Endothelial cell of umbilical vein (primary cell): ENCODE measurements around the gene NNT.

ENCODE experiments used
- CTCF ChIP-seq, 2 donors: IDR thresholded peaks; 1 replicate in 1 of 2; 2 replicates in 1 of 2; pipeline ENCODE4 v1.5.1; 2011; ENCODE audit warnings: low read length in 2 of 2, mild to moderate bottlenecking in 2 of 2, moderate library complexity in 2 of 2, control low read depth in 1 of 2, inconsistent platforms in 1 of 2, low read depth in 1 of 2; ENCODE audit not compliant: insufficient read depth in 1 of 2; ENCODE audit errors: extremely low read depth in 1 of 2
- EZH2 ChIP-seq: IDR thresholded peaks from 2 replicates; pipeline ENCODE4 v1.6.1; 2012; ENCODE audit warnings: borderline replicate concordance, low read depth, mild to moderate bottlenecking, moderate library complexity, low read length, inconsistent platforms; ENCODE audit not compliant: severe bottlenecking
- FOS ChIP-seq: IDR thresholded peaks from 2 replicates; pipeline ENCODE4 v1.6.1; 2011; ENCODE audit warnings: mild to moderate bottlenecking, low read length, moderate library complexity, borderline replicate concordance; ENCODE audit not compliant: insufficient read depth
- JUN ChIP-seq: IDR thresholded peaks from 2 replicates; pipeline ENCODE4 v1.6.1; 2011; ENCODE audit warnings: borderline replicate concordance, low read depth; ENCODE audit not compliant: insufficient read length, insufficient read depth
- MAX ChIP-seq: IDR thresholded peaks from 2 replicates; pipeline ENCODE4 v1.6.1; 2011; ENCODE audit not compliant: insufficient read depth, insufficient read length
- MYC ChIP-seq: IDR thresholded peaks from one replicate; pipeline ENCODE4 v1.6.1; 2011; ENCODE audit warnings: mild to moderate bottlenecking, low read depth, low read length
- POLR2A ChIP-seq: IDR thresholded peaks from 2 replicates; pipeline ENCODE4 v1.6.1; 2012; ENCODE audit warnings: low read depth, mild to moderate bottlenecking, control low read depth, low read length
- POLR2AphosphoS5 ChIP-seq: IDR thresholded peaks from 2 replicates; pipeline ENCODE4 v1.6.1; 2012; ENCODE audit warnings: low read depth, mild to moderate bottlenecking, control low read depth, low read length, moderate library complexity; ENCODE audit not compliant: insufficient read depth

- no peak for TF ChIP-seq CTCF (IDR thresholded peaks at IDR 0.05; ENCODE audit: extremely low read depth in 1 of 2, insufficient read depth in 1 of 2, low read depth in 1 of 2, low read length in 2 of 2)
- TF ChIP-seq POLR2A, result no peak
- TF ChIP-seq MAX, result no peak
- TF ChIP-seq EZH2, result no peak
- TF ChIP-seq MYC, result no peak
- TF ChIP-seq POLR2AphosphoS5, result no peak
- no peak for TF ChIP-seq FOS
- no peak for TF ChIP-seq JUN
Measured at GRCh38 chr5:43652537-43653302, 49.7 kb downstream of the NNT start.
